Kidney (tissue), 14 donors: Measurements from ENCODE around the gene ATAD1. TPM values are rescaled to one million over a fixed set of nuclear protein-coding genes. Genes with fewer than 3 reads are reported as not detected.

Experiments used
- DNase-seq, 5 donors: peaks; one replicate each; pipeline ENCODE4 v3.0.0-alpha.2; 2013 to 2020
- FAIRE-seq: peaks from 2 replicates; lab custom pipeline; 2012; peaks lifted over from hg19 to GRCh38; lab: Jason Lieb, UNC
- H3K27ac ChIP-seq, 2 donors: one replicate each; pipeline ENCODE4 v1.7.0; 2013; ENCODE audit warnings: low read depth in 2 of 2, low read length in 2 of 2, inconsistent platforms in 1 of 2
- H3K27me3 ChIP-seq: one replicate; pipeline ENCODE4 v1.7.1; 2013; ENCODE audit warnings: low read length, inconsistent platforms; ENCODE audit not compliant: control insufficient read depth, insufficient read depth
- H3K36me3 ChIP-seq, 3 donors: one replicate each; pipeline versions ENCODE4 v1.7.0 to v1.7.1; 2013; ENCODE audit warnings: low read length in 3 of 3, control low read depth in 1 of 3, inconsistent platforms in 1 of 3; ENCODE audit not compliant: insufficient read depth in 3 of 3, control insufficient read depth in 2 of 3
- H3K4me1 ChIP-seq, 3 donors: one replicate each; pipeline versions ENCODE4 v1.7.0 to v1.7.1; 2013; ENCODE audit warnings: low read length in 3 of 3, inconsistent platforms in 1 of 3, low read depth in 1 of 3; ENCODE audit not compliant: control insufficient read depth in 2 of 3, insufficient read depth in 2 of 3
- H3K4me3 ChIP-seq, 3 donors: one replicate each; pipeline versions ENCODE4 v1.7.0 to v1.8.1; 2013; ENCODE audit warnings: low read length in 3 of 3, control low read depth in 1 of 3, inconsistent platforms in 1 of 3
- H3K9ac ChIP-seq, 3 donors: one replicate each; pipeline versions ENCODE4 v1.7.0 to v1.7.1; 2013; ENCODE audit warnings: low read length in 3 of 3, control low read depth in 1 of 3, inconsistent platforms in 1 of 3
- H3K9me3 ChIP-seq, 3 donors: one replicate each; pipeline versions ENCODE4 v1.7.0 to v1.7.1; 2013; ENCODE audit warnings: low read length in 3 of 3, control low read depth in 1 of 3, inconsistent platforms in 1 of 3; ENCODE audit not compliant: control insufficient read depth in 2 of 3, insufficient read depth in 1 of 3
- intact Hi-C: fragments of 100-400 bp; cut with DNase I; formaldehyde crosslinking; loops from one replicate; pipeline ENCODE4 v1.11.1; 2022
- polyA plus RNA-seq: library from polyadenylated mRNA; stranded (reverse); fragments of 350-450 nt; fragmentation: Illumina TruSeq; extraction: RNeasy Lipid Tissue Mini Kit (QIAGEN cat#74804); gene quantifications from one replicate; pipeline ENCODE4 v1.2.3, GENCODE V29; 2014; ENCODE audit warnings: low read depth, low replicate concordance; ENCODE audit not compliant: insufficient read depth
- total RNA-seq: library from RNA; stranded (reverse); fragmentation: NEBNext Ultra II Directional; extraction: Animal tissue kit (Norgen Biotek cat#: 25700); gene quantifications from one replicate; pipeline ENCODE4 v1.2.1, GENCODE V29; 2021
- TF ChIP-seq, protein P1 (sequence below): IDR thresholded peaks from 3 replicates; pipeline ENCODE4 v1.5.1; 2012; ENCODE audit warnings: mild to moderate bottlenecking, moderate library complexity, borderline replicate concordance; ENCODE audit not compliant: insufficient read depth; ENCODE audit errors: extremely low read depth
- donor health status: control.
- donor health status: control.
- donor health status: control.
- donor health status: control.
- donor health status: control.
- donor health status: DM: yes; HTN: yes; CAD: no.
- donor health status: Normal renal cell carcinoma (clear cell type).

Gene ATAD1
- total and polyA plus RNA-seq, 2 donors from 2014 or later = 22.0 to 57.3 TPM

GRCh38 chr10:87757685-87758084 lies 60.3 kb downstream of the ATAD1 start:
- TF ChIP-seq, protein P1, sequence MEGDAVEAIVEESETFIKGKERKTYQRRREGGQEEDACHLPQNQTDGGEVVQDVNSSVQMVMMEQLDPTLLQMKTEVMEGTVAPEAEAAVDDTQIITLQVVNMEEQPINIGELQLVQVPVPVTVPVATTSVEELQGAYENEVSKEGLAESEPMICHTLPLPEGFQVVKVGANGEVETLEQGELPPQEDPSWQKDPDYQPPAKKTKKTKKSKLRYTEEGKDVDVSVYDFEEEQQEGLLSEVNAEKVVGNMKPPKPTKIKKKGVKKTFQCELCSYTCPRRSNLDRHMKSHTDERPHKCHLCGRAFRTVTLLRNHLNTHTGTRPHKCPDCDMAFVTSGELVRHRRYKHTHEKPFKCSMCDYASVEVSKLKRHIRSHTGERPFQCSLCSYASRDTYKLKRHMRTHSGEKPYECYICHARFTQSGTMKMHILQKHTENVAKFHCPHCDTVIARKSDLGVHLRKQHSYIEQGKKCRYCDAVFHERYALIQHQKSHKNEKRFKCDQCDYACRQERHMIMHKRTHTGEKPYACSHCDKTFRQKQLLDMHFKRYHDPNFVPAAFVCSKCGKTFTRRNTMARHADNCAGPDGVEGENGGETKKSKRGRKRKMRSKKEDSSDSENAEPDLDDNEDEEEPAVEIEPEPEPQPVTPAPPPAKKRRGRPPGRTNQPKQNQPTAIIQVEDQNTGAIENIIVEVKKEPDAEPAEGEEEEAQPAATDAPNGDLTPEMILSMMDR = no peak
- no peak overlapping the region for H3K4me3 ChIP-seq
- peaks cover 0 to 13% (median 2%) of the 10 kb centered on the region in 3 donors for H3K36me3 ChIP-seq
- intact Hi-C loops = no loop called here
- H3K27me3 ChIP-seq = no peaks in the 10 kb centered on the region
- no peak overlapping the region for H3K9ac ChIP-seq
- DNase-seq = no peak
- no peak overlapping the region for H3K27ac ChIP-seq
- no peaks in the 10 kb centered on the region for H3K4me1 ChIP-seq
- no peak for FAIRE-seq
- H3K9me3 ChIP-seq = no peaks in the 10 kb centered on the region

DNA sequence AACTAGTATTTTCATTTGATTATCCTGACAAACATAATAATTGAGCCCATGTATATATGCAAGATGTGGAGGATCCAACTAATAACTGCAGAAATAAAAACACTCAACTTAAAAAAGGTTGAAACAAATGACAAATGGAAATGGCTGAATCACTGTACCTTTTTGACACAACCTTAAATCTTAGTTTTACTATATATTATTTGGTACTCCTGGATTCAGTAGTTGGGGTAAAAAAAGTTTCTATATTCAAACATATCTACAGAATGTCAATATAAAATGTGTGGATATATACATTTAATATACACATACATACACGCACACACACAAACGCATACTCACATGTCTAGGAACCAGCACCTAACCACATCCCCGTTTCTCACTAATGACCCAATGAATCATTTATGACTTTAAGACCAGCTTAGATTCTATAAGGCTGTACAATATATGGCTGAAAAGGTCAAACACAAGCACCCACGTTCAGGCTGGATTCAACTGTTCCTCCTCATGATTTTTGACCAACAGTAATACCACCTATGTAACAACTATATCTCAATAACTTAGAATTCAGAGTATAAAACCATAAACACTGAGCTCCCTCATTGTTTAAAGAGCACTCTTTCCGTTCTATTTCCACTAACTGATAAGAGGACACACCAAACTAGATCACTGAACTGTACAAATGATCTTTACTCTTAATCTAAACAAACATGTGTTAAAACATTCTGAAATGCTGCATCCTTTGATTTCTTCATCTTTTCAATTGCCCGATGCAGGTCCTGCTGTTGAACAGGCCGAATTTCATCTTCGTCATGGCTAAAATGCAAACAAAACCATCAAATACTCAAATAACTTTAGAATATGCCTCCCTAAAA lies 63.8 kb downstream of the ATAD1 start:
- Histone ChIP-seq H3K27me3 (no peaks in the 10 kb centered on the region), H3K36me3 (peaks cover 0 to 2% (median 2%) of the 10 kb centered on the region in 3 donors), H3K9me3 (no peaks in the 10 kb centered on the region), H3K4me1 (peaks cover 0 to 3% (median 0%) of the 10 kb centered on the region in 3 donors), H3K27ac (no peak overlapping the region), H3K4me3 (no peak overlapping the region), H3K9ac (no peak overlapping the region)
- FAIRE-seq = no peak
- no peak for DNase-seq
- intact Hi-C loops = no loop called here
- TF ChIP-seq, protein P1 = no peak

- intact Hi-C loops = no loop called here
- FAIRE-seq (no peak), DNase-seq (no peak)
- Histone ChIP-seq H3K4me3 (no peak overlapping the region), H3K4me1 (peaks cover 0 to 3% (median 0%) of the 10 kb centered on the region in 3 donors), H3K27ac (no peak overlapping the region), H3K9me3 (no peaks in the 10 kb centered on the region), H3K9ac (no peak overlapping the region), H3K36me3 (peaks cover 0 to 2% (median 0%) of the 10 kb centered on the region in 3 donors), H3K27me3 (no peaks in the 10 kb centered on the region)
- TF ChIP-seq, protein P1 = no peak
Observed at GRCh38 chr10:87752566-87752965, 65.5 kb downstream of the ATAD1 start.
